Endometrial microvascular endothelial cells (primary cell): ENCODE measurements around the gene SMC1A. TPM values are rescaled to one million over a fixed set of nuclear protein-coding genes. Genes with fewer than 3 reads are reported as not detected.
"Not testable (repeated sequence)": the region's sequence is repeated elsewhere in the genome, so short reads cannot be mapped to it uniquely, and the experiment has no call there.

Source experiments
- in situ Hi-C: cut with HindIII; loops from 2 replicates; pipeline ENCODE4 v1.10.0; 2017; ENCODE audit warnings: low sequenced_read_pairs, low pct_unique_long_range_greater_than_20kb; ENCODE audit errors: inconsistent ontology term
- total RNA-seq: library from RNA; depleted of rRNA; stranded (reverse); fragments of >200 nt; gene quantifications from one replicate; pipeline ENCODE4 v1.2.3, GENCODE V29; 2015; ENCODE audit errors: inconsistent ontology term

The SMC1A gene
- total RNA-seq = 35.2 TPM

DNA sequence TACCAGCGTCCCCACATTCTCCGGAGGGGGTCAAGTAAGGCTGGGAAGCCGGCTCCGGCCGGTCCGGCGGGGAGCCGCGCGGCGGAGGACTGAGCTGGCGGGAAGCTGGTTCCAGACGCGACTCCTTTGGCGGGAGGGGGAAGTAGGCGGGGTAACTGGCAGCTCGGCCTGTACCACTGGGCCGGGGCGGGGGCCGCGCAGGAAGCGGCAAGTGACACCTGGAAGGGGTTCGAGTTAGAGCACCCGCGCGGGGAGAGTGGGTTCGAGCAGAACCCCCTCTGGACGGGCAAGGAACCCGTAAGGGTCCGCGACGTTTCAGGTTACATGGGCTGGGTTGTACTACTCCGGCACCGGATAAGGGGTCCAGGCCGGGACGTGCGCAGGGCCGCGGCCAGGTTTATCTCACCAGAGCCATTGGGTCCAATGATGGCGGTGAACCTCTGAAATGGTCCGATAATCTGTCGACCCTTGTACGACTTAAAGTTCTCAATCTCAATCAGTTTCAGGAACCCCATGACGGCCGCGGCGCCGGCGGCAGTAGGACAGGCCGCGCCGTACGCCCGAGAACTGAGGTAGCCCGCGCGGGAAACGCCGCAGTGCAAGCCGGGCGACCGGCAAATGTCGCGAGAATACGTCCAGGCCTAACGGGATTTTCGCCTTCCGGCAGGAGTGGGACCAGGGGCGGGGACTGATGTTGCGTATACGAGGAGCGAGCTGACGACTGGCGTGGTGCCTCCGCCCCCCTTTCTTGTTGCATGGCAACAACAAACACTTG, at the start of gene SMC1A:
SMC1A (minus strand) TSS at position 569 of the 775 bp plus-strand sequence; CDS start at position 515, 54 bp downstream.
- in situ Hi-C loops = no loop called here

DNA sequence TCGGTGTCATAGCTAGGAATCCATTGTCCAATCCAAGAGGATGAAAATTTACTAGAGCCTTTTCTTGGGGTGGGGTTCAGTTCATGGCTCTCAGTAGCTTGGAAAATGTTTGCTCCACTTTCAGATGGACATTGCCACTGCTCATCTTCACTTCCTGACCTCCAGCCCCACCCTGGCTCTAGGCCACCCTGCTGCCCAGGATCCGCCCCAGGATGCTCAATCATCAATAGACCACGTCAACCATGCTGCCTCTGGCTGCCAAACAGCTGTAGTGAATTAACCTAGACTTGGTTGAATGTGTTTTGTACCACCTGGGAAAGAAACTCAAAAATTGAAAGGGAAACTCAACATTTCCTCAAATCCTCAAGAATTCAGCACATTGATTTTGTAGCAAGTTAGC, 48.9 kb upstream of the SMC1A start:
- in situ Hi-C loops = no loop called here

DNA sequence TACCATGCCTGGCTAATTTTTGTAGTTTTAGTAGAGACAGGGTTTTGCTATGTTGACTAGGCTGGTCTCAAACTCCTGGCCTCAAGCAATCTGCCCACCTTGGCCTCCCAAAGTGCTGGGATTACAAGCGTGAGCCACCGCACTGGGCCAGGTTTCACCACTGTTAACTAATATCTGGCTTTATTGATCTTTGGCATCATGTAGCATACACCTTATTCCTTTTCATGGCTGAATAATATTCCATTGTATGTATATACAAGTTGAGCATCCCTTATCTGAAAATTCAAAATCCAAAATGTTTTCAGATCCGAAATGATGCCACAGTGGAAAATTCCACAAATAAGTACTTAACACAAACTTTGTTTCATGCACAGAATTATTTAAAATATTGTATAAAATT, 46.2 kb upstream of the SMC1A start:
- in situ Hi-C loops = not testable (repeated sequence)

DNA sequence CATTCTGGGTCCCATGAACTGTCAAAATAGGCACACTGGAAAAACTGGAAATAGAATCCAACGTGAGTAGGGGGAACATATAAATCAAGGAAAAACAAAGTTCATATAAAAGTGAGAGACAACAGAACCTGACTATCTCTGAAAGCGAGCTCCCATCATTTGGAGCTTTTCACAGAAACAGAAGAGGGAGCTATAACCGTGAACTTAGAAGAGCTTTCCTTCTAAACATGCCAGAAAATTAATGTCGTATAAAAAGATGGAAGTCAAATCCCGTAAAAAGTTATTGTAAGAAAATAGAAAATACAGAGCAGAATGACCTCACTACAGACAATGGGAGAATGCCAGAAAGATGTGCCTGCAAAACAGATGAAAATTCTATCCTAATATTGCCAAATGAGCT, 35.6 kb upstream of the SMC1A start:
- in situ Hi-C loops = no loop called here

GRCh38 chrX:53456254-53456653, 33.8 kb upstream of the SMC1A start:
- in situ Hi-C loops = no loop called here

DNA sequence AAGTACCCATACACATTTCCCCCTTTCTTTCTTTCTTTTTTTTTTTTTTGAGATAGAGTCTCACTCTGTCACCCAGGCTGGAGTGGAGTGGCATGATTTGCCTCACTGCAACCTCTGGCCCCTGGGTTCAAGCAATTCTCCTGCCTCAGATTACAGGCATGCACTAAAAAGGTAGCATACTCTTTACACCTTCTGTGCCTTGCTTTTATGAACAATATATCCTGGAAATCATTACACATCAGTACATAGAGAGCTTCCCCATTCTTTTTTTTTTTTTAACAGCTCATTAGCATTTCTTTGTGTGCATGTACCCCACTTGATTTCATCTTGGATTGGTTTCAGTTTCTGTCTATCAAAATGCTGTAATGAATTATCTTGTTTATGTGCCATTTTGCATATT, 30.4 kb upstream of the SMC1A start:
- in situ Hi-C loops = no loop called here

DNA sequence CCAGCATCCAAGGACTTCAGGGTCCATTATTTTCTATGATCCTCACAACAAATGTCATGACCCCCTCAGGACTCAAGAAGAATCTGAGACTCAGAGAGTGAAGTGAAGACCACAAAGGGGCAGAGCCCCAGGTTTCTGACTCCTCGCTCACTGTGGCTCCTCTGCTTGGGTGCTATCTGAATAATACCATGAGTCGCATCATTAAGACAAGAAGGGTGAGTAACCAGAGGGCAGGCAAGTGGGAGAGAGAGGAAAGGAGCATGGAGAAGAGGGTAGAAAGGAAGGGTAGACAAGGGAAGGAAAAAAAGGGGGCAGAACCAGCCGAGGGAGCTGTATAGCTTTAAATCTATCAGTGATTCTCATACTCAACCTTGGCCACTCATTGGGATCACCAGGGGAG, 27.2 kb upstream of the SMC1A start:
- in situ Hi-C loops = no loop called here

GRCh38 chrX:53447441-53447840, 25.0 kb upstream of the SMC1A start:
- in situ Hi-C loops = no loop called here

DNA sequence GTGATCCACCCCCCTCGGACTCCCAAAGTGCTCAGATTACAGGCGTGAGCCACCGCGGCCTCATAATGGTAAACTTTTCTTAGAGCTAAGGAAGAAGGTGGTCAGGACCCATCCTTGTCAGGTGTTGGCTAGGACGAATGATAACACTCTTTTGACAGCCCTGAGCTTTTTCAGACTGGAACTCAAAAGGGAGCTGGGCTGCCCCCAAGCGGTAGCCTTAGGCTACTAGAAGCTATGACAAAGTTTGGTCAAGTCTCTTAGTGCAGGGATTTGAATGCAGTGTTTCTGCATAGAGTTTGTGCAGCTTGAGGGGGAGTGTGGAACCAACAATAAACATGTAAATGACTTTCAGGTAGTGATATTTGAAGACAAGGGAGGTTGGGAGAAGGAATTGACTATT, 23.5 kb upstream of the SMC1A start:
- in situ Hi-C loops = no loop called here

- in situ Hi-C loops = no loop called here
Measured at GRCh38 chrX:53442322-53442631, 19.8 kb upstream of the SMC1A start.

DNA sequence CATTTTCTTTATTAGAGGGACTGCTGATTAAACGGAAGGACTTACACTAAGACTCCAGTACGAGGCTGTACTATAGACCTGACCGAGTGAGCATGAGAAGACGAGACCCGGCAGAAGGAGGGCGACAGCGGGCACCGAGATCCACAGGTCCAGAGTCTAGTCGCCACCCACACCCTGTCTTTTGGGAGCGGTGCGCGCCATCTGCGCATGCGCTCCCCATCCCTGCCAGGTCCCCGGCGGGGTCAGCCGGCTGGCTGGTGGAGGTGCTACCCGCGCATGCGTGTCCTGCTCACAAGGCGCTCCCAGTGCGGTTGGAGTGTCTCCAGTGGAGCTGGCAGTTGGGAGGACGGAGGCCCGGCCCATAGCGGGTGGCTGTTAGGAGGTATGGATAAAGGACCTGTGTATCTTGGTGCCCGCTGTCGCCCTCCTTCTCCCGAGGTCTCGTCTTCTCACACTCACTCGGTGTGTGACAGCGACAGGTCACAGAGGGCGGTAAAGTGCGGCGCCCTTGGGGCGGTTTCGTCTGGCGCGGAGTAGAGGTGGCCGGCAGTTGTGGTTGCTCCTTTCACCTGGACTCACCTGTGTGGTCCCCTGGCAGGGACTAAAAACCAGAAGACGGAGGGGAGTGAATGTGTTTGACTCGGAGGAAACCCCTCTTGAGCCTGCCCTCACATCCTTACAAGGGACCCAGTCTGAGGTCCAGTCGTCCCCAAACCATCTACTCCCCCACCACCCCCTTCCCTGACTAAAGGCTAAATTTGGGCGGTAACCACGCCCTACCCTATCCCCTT, 19.3 kb upstream of the SMC1A start:
- in situ Hi-C loops = no loop called here

DNA sequence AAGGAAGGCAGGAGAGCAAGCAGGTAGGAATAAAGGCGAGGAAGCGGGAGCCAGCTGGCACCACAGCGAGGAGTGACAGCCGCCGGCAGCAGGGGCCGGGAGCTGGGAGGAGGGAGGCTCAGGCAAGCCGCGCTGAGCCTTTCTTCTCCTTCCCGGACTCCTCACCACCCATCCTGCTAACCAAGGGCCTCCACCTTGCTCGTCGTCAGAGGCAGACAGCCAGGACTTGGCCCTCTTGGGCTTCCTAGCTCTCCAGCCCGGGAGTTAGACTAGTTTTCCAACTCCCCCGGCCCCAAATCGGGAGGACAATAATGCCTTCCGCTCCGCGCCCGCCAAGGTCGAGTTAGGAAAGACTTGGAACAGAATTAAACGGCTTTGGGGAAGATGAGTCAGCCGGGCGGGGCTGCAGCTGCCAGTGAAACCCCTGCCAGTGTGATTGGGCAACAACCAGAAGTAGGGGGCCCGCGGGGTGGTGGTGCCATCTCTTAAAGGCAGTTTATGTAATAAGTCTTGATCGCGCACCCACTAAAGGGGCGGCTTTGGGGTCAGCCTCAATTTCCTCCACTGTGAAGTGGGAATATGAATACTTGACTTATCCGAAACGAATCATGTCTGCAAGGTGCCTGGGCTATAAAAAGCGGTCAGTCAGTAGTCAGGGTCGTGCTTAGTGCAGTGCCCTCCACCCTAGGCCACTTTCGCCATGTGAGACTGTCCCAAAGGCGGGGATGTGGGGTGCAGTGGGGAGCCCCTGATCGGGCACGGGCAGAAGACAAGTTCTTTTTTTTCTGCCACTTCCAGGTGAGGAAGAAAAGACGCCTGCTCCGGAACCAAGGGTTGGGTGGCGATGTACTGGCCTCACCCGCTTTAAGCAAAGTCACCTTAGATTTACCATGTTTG, 18.4 kb upstream of the SMC1A start:
- in situ Hi-C loops = no loop called here

DNA sequence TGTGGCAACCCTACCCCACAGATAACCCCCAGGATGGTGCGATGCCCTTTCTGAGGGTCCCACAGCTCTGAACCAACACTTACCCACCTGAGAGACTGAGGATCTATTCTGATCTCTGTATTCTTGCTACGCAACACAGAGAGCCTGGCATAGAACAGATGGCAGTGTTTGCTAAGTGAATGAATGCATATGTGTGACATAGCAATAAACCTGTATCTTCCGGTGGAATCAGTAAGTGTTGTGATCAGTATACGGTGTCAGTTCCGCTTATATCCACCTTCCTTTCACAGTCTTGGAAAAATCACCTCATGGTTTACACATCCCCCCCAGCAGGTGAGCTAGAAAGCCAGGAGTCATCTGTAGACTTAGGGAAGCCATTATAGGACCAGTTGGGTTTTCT, 17.6 kb upstream of the SMC1A start:
- in situ Hi-C loops = no loop called here

DNA sequence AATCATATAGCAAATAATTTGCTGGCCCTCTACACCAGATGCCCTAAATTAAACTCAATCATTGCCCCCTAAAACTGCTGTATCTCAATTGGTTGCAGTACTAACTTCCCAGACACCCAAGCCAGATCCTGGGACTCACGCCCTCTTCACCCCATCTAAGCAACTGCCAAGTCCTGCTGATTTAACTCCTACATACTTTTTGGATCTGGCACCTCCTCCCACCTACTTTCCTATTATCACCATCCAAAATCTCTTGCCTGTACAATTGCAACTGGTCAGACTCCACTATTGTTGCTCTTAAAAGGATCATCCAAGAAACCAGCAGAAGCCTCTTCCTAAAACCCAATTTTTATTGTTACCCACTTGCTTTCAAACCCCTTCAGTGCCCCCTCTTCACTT, 16.4 kb upstream of the SMC1A start:
- in situ Hi-C loops = no loop called here

- in situ Hi-C loops = no loop called here
Measured at GRCh38 chrX:53438174-53438831, 15.8 kb upstream of the SMC1A start.

- in situ Hi-C loops = no loop called here
Measured at GRCh38 chrX:53437206-53437605, 14.8 kb upstream of the SMC1A start.

DNA sequence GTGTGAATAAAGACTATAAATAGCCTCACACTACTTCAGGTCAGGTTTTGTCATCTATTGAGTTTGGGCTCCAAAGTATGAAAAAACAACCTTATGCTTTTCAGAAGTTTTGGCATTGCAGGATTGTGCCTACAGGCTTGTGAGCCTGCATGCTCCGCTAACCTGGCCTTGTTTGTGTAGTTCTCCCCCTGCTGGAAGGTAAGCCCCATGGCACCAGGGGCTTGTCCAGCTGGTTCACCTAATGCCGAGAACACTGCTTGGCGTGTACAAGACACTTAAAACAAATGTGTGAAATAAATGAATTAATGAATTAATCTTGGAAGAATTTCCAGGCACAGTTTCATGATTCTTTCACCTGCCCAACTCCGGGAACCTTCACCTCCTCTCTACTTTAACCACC, 13.5 kb upstream of the SMC1A start:
- in situ Hi-C loops = no loop called here

GRCh38 chrX:53433651-53434639, 11.5 kb upstream of the SMC1A start, which contains the start of gene HSD17B10:
Gene HSD17B10 (minus strand): TSS chrX:53434370. CDS start chrX:53434345, 25 bp downstream.
- in situ Hi-C loops = no loop called here
